ENCODE data around the gene IL22RA1. TPM values are rescaled to one million over a fixed set of nuclear protein-coding genes. Genes with fewer than 3 reads are reported as not detected.

IL22RA1 gene
- total and polyA plus RNA-seq, 10 of the 15 experiments (the other 5 are each of a cell fraction or from before 2014, with no cell fraction given), result not detected

- TF ChIP-seq USF1 (IDR thresholded peaks at IDR 0.05; ENCODE audit: borderline replicate concordance, extremely low read length, insufficient read depth, low read depth, low read length), result no peak
Observed at GRCh38 chr1:24142546-24143534, at the start of gene IL22RA1 (continued).

- 18% methylated on average over 5 of the region's 5 CpGs for WGBS (ENCODE audit: insufficient coverage, insufficient replicate concordance, low lambda C conversion rate, missing lambda C conversion rate)
- RAD21 ChIA-PET (ENCODE audit: unreplicated experiment), result interaction anchor here (1.3 to 2.6 kb wide), 2 partner anchors 9 to 42 kb away, joined by 3 to 11 read pairs; no protein-coding TSS in a partner anchor
- H3K4me2 ChIP-seq (ENCODE audit: control insufficient read depth, insufficient read depth), result peak overlapping the region; percentile 68
- no peaks in the 10 kb centered on the region for H3K79me2 ChIP-seq (ENCODE audit: control insufficient read depth, insufficient read depth, low read length)
- DNase-seq (ENCODE audit: low read depth, low spot score), result no peak
- peak overlapping the region; percentile 84 for H3K27ac ChIP-seq (ENCODE audit: control insufficient read depth, insufficient read depth)
- no peak overlapping the region; the same call in 1 of the 2 replicates for H2AFZ ChIP-seq (ENCODE audit: control insufficient read depth, low read depth, low read length)
- H3K4me3 ChIP-seq, result no peak overlapping the region
- in situ Hi-C loops (cut with MboI), result no loop called here
- POLR2A ChIA-PET, result no interaction called here
- SMC1A ChIA-PET (ENCODE audit: uncharacterized antibody, unreplicated experiment), result interaction anchor here (1.4 to 5.8 kb wide), 3 partner anchors 10 to 200 kb away, joined by 5 to 45 read pairs (median 10); no protein-coding TSS in a partner anchor
- no peak overlapping the region for H3K9ac ChIP-seq (ENCODE audit: control insufficient read depth, insufficient read depth, low read length)
- H4K20me1 ChIP-seq (ENCODE audit: control insufficient read depth, insufficient read depth), result no peaks in the 10 kb centered on the region
- peaks cover 56% of the 10 kb centered on the region for H3K4me1 ChIP-seq (ENCODE audit: control insufficient read depth, insufficient read depth, low read length)
- H3K9me3 ChIP-seq (replicated peaks; ENCODE audit: control insufficient read depth, insufficient read depth, low read length), result no peaks in the 10 kb centered on the region; the same call in 2 of the 3 replicates
- CTCF ChIA-PET, result interaction anchor here (0.8 to 7.1 kb wide), 5 partner anchors 8 to 200 kb away, joined by 3 to 72 read pairs (median 8); no protein-coding TSS in a partner anchor
- FAIRE-seq, result peak; percentile 97
- intact Hi-C loops (cut with micrococcal nuclease; ENCODE audit: unreplicated experiment), result loop anchor here (5.0 kb wide), 1 partner anchor 235 kb away; the partner anchor contains the start of gene PNRC2
- BruUV-seq (replicated peaks), result no TSS peak
- ATAC-seq, result peak; percentile 73
- H3K36me3 ChIP-seq (ENCODE audit: control insufficient read depth in 2 of 2, insufficient read depth in 2 of 2, low read length in 1 of 2), result no peaks in the 10 kb centered on the region
- H3K27me3 ChIP-seq (replicated peaks in 1 of 2; ENCODE audit: control insufficient read depth in 2 of 2, insufficient read depth in 2 of 2, low read length in 1 of 2), result peaks cover 0 to 2% of the 10 kb centered on the region in 2 experiments; a peak in 1 of 4 replicates
- TF ChIP-seq NR2F1 (conservative IDR thresholded peaks at IDR 0.05) (peak; percentile 90), SRF (IDR thresholded peaks at IDR 0.05; ENCODE audit: low read depth in 2 of 2, low read length in 2 of 2) (no peak), HDAC2 (IDR thresholded peaks at IDR 0.05) (no peak), BACH1 (IDR thresholded peaks at IDR 0.05; ENCODE audit: borderline replicate concordance) (peak; percentile 27; the same call in 1 of the 2 replicates), NR2C2 (IDR thresholded peaks at IDR 0.05; ENCODE audit: borderline replicate concordance, control insufficient read depth, insufficient read length, low read depth) (no peak), ELK1 (IDR thresholded peaks at IDR 0.05; ENCODE audit: low read depth, low read length) (no peak), MYB (IDR thresholded peaks at IDR 0.05; ENCODE audit: borderline replicate concordance, low read depth, low read length) (no peak), REST (IDR thresholded peaks at IDR 0.05; ENCODE audit: low read depth, low read length) (no peak), CREB1 (IDR thresholded peaks at IDR 0.05; ENCODE audit: low read depth) (peak; percentile 19; the same call in 1 of the 2 replicates), WRNIP1 (IDR thresholded peaks at IDR 0.05; ENCODE audit: borderline replicate concordance, low read depth, low read length) (no peak), RELB (IDR thresholded peaks at IDR 0.05; ENCODE audit: low read depth) (0 out of 2 replicates have a peak, but pooled peaks have one; percentile 16)
Observed at GRCh38 chr1:24191860-24192259, 48.9 kb upstream of the IL22RA1 start.
